ENCODE results near the gene CAMTA1.

GRCh38 chr1:6885426-6885825, 100.2 kb downstream of the CAMTA1 start:
- no peak for TF ChIP-seq REST (IDR thresholded peaks at IDR 0.05; ENCODE audit: low read depth)
- no peak for TF ChIP-seq POLR2A (IDR thresholded peaks at IDR 0.05; ENCODE audit: borderline replicate concordance, extremely low read depth, insufficient read depth, insufficient read length)
- TF ChIP-seq POLR2AphosphoS5 (IDR thresholded peaks at IDR 0.05; ENCODE audit: low read depth, low read length): no peak
- TF ChIP-seq, protein P1, sequence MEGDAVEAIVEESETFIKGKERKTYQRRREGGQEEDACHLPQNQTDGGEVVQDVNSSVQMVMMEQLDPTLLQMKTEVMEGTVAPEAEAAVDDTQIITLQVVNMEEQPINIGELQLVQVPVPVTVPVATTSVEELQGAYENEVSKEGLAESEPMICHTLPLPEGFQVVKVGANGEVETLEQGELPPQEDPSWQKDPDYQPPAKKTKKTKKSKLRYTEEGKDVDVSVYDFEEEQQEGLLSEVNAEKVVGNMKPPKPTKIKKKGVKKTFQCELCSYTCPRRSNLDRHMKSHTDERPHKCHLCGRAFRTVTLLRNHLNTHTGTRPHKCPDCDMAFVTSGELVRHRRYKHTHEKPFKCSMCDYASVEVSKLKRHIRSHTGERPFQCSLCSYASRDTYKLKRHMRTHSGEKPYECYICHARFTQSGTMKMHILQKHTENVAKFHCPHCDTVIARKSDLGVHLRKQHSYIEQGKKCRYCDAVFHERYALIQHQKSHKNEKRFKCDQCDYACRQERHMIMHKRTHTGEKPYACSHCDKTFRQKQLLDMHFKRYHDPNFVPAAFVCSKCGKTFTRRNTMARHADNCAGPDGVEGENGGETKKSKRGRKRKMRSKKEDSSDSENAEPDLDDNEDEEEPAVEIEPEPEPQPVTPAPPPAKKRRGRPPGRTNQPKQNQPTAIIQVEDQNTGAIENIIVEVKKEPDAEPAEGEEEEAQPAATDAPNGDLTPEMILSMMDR (IDR thresholded peaks at IDR 0.05 in 2 of 3, conservative IDR thresholded peaks at IDR 0.05 in 1 of 3; ENCODE audit: borderline replicate concordance in 1 of 3, insufficient read depth in 1 of 3, low read depth in 2 of 3, low read length in 2 of 3): no peak

All from HCT116 (cell line).